ENCODE data around the gene KCND3.
A peak's percentile ranks its signal among the peaks of the same experiment; 100 is the strongest.

Gene KCND3

GRCh38 chr1:111924786-111925185, 64.7 kb downstream of the KCND3 start:
- Histone ChIP-seq H2BK5ac (ENCODE audit: low read length) (no peak overlapping the region), H3K4me2 (ENCODE audit: insufficient read depth, low read length, poor library complexity, severe bottlenecking) (no peak overlapping the region), H3K36me3 (replicated peaks in 1 of 2; ENCODE audit: control insufficient read depth in 2 of 2, insufficient read depth in 2 of 2, low read length in 2 of 2) (no peaks in the 10 kb centered on the region), H2AFZ (ENCODE audit: low read length) (no peak overlapping the region), H3K4ac (ENCODE audit: low read length) (no peak overlapping the region), H4K91ac (ENCODE audit: low read depth, low read length, poor library complexity) (no peak overlapping the region), H2BK15ac (ENCODE audit: low read length) (no peak overlapping the region), H3K79me1 (ENCODE audit: low read depth, low read length) (no peaks in the 10 kb centered on the region), H2AK5ac (ENCODE audit: low read depth, low read length) (no peak overlapping the region), H3K18ac (ENCODE audit: low read length) (no peak overlapping the region), H3K9me3 (replicated peaks in 1 of 2; ENCODE audit: control insufficient read depth in 2 of 2, insufficient read depth in 1 of 2, low read depth in 1 of 2, low read length in 2 of 2) (no peaks in the 10 kb centered on the region), H2BK120ac (ENCODE audit: low read depth, low read length) (no peak overlapping the region), H3K23ac (ENCODE audit: low read depth, low read length, poor library complexity) (no peak overlapping the region), H3K27ac (replicated peaks; ENCODE audit: low read length) (no peak overlapping the region), H3K9ac (ENCODE audit: low read depth, low read length, poor library complexity) (no peak overlapping the region), H3K4me1 (ENCODE audit: control insufficient read depth in 2 of 2, insufficient read depth in 1 of 2, low read depth in 1 of 2, low read length in 2 of 2) (peaks cover 12 to 13% of the 10 kb centered on the region in 2 donors), H3K14ac (ENCODE audit: low read length) (no peak overlapping the region), H4K8ac (ENCODE audit: low read depth, low read length) (no peak overlapping the region), H3K4me3 (ENCODE audit: low read length in 2 of 2) (no peak overlapping the region), H2BK12ac (ENCODE audit: low read length) (no peak overlapping the region), H3K27me3 (ENCODE audit: control insufficient read depth in 3 of 3, insufficient read depth in 3 of 3, low read depth in 1 of 3, low read length in 3 of 3) (peaks cover 0 to 8% (median 0%) of the 10 kb centered on the region in 3 experiments)
- DNase-seq (ENCODE audit: low spot score) = no peak
- WGBS, 2 donors (ENCODE audit: extremely low coverage in 2 of 2, insufficient read length in 2 of 2, insufficient replicate concordance in 1 of 2) = no CpG with 5 or more reads among the region's 2 CpGs

- no peak overlapping the region for H3K27ac ChIP-seq (replicated peaks; ENCODE audit: low read length)
- no peak overlapping the region for H3K14ac ChIP-seq (ENCODE audit: low read length)
- no peaks in the 10 kb centered on the region for H3K9me3 ChIP-seq (replicated peaks in 1 of 2; ENCODE audit: control insufficient read depth in 2 of 2, insufficient read depth in 1 of 2, low read depth in 1 of 2, low read length in 2 of 2)
- H2AK5ac ChIP-seq (ENCODE audit: low read depth, low read length) = no peak overlapping the region
- H3K4me2 ChIP-seq (ENCODE audit: insufficient read depth, low read length, poor library complexity, severe bottlenecking) = no peak overlapping the region
- H3K79me1 ChIP-seq (ENCODE audit: low read depth, low read length) = no peaks in the 10 kb centered on the region
- H3K27me3 ChIP-seq (ENCODE audit: control insufficient read depth in 3 of 3, insufficient read depth in 3 of 3, low read depth in 1 of 3, low read length in 3 of 3) = peaks cover 0 to 8% (median 0%) of the 10 kb centered on the region in 3 experiments
- H3K4me3 ChIP-seq (ENCODE audit: low read length in 2 of 2) = no peak overlapping the region
- no peak overlapping the region for H2BK120ac ChIP-seq (ENCODE audit: low read depth, low read length)
- no peak overlapping the region for H2BK12ac ChIP-seq (ENCODE audit: low read length)
- no peak overlapping the region for H2BK5ac ChIP-seq (ENCODE audit: low read length)
- H3K18ac ChIP-seq (ENCODE audit: low read length) = peak overlapping the region; percentile 22
- no peak overlapping the region for H3K9ac ChIP-seq (ENCODE audit: low read depth, low read length, poor library complexity)
- H4K91ac ChIP-seq (ENCODE audit: low read depth, low read length, poor library complexity) = no peak overlapping the region
- H2AFZ ChIP-seq (ENCODE audit: low read length) = no peak overlapping the region
- H3K36me3 ChIP-seq (replicated peaks in 1 of 2; ENCODE audit: control insufficient read depth in 2 of 2, insufficient read depth in 2 of 2, low read length in 2 of 2) = no peaks in the 10 kb centered on the region
- peaks cover 12 to 15% of the 10 kb centered on the region in 2 donors for H3K4me1 ChIP-seq (ENCODE audit: control insufficient read depth in 2 of 2, insufficient read depth in 1 of 2, low read depth in 1 of 2, low read length in 2 of 2)
- no peak overlapping the region for H4K8ac ChIP-seq (ENCODE audit: low read depth, low read length)
- no peak overlapping the region for H2BK15ac ChIP-seq (ENCODE audit: low read length)
- H3K4ac ChIP-seq (ENCODE audit: low read length) = no peak overlapping the region
- WGBS, 2 donors (ENCODE audit: extremely low coverage in 2 of 2, insufficient read length in 2 of 2, insufficient replicate concordance in 1 of 2) = no CpG with 5 or more reads among the region's 5 CpGs
- peak overlapping the region; percentile 61 for H3K23ac ChIP-seq (ENCODE audit: low read depth, low read length, poor library complexity)
- DNase-seq (ENCODE audit: low spot score) = no peak
Measured at GRCh38 chr1:111923766-111924165, 65.7 kb downstream of the KCND3 start.

GRCh38 chr1:111921948-111922347, 67.5 kb downstream of the KCND3 start:
- Histone ChIP-seq H2AK5ac (ENCODE audit: low read depth, low read length) (no peak overlapping the region), H3K18ac (ENCODE audit: low read length) (no peak overlapping the region), H3K9me3 (replicated peaks in 1 of 2; ENCODE audit: control insufficient read depth in 2 of 2, insufficient read depth in 1 of 2, low read depth in 1 of 2, low read length in 2 of 2) (no peaks in the 10 kb centered on the region), H3K79me1 (ENCODE audit: low read depth, low read length) (no peaks in the 10 kb centered on the region), H3K23ac (ENCODE audit: low read depth, low read length, poor library complexity) (no peak overlapping the region), H4K8ac (ENCODE audit: low read depth, low read length) (no peak overlapping the region), H3K14ac (ENCODE audit: low read length) (no peak overlapping the region), H3K9ac (ENCODE audit: low read depth, low read length, poor library complexity) (no peak overlapping the region), H2BK5ac (ENCODE audit: low read length) (no peak overlapping the region), H3K27me3 (ENCODE audit: control insufficient read depth in 3 of 3, insufficient read depth in 3 of 3, low read depth in 1 of 3, low read length in 3 of 3) (peaks cover 0 to 4% (median 0%) of the 10 kb centered on the region in 3 experiments), H3K4me2 (ENCODE audit: insufficient read depth, low read length, poor library complexity, severe bottlenecking) (no peak overlapping the region), H3K4me3 (ENCODE audit: low read length in 2 of 2) (no peak overlapping the region), H3K4ac (ENCODE audit: low read length) (no peak overlapping the region), H2BK12ac (ENCODE audit: low read length) (no peak overlapping the region), H2BK15ac (ENCODE audit: low read length) (no peak overlapping the region), H4K91ac (ENCODE audit: low read depth, low read length, poor library complexity) (no peak overlapping the region), H3K4me1 (ENCODE audit: control insufficient read depth in 2 of 2, insufficient read depth in 1 of 2, low read depth in 1 of 2, low read length in 2 of 2) (peaks cover 10 to 15% of the 10 kb centered on the region in 2 donors), H3K36me3 (replicated peaks in 1 of 2; ENCODE audit: control insufficient read depth in 2 of 2, insufficient read depth in 2 of 2, low read length in 2 of 2) (no peaks in the 10 kb centered on the region), H2BK120ac (ENCODE audit: low read depth, low read length) (no peak overlapping the region), H2AFZ (ENCODE audit: low read length) (no peak overlapping the region), H3K27ac (replicated peaks; ENCODE audit: low read length) (no peak overlapping the region)
- no CpG with 5 or more reads among the region's 6 CpGs for WGBS, 2 donors (ENCODE audit: extremely low coverage in 2 of 2, insufficient read length in 2 of 2, insufficient replicate concordance in 1 of 2)
- no peak for DNase-seq (ENCODE audit: low spot score)

- WGBS, 2 donors (ENCODE audit: extremely low coverage in 2 of 2, insufficient read length in 2 of 2, insufficient replicate concordance in 1 of 2) = no CpG with 5 or more reads among the region's 11 CpGs
Measured at GRCh38 chr1:111920221-111921024, 69.0 kb downstream of the KCND3 start.

More at GRCh38 chr1:111920221-111921024, 69.0 kb downstream of the KCND3 start:
- Histone ChIP-seq H2BK5ac (ENCODE audit: low read length) (no peak overlapping the region), H2BK120ac (ENCODE audit: low read depth, low read length) (no peak overlapping the region), H4K8ac (ENCODE audit: low read depth, low read length) (no peak overlapping the region), H3K27ac (replicated peaks; ENCODE audit: low read length) (no peak overlapping the region), H3K23ac (ENCODE audit: low read depth, low read length, poor library complexity) (peak overlapping the region; percentile 57), H3K14ac (ENCODE audit: low read length) (peak overlapping the region; percentile 32), H3K4me3 (ENCODE audit: low read length in 2 of 2) (peak overlapping the region in 1 of 2 donors; percentile 20), H3K9ac (ENCODE audit: low read depth, low read length, poor library complexity) (no peak overlapping the region), H3K4ac (ENCODE audit: low read length) (no peak overlapping the region), H3K4me2 (ENCODE audit: insufficient read depth, low read length, poor library complexity, severe bottlenecking) (no peak overlapping the region), H3K9me3 (replicated peaks in 1 of 2; ENCODE audit: control insufficient read depth in 2 of 2, insufficient read depth in 1 of 2, low read depth in 1 of 2, low read length in 2 of 2) (no peaks in the 10 kb centered on the region), H4K91ac (ENCODE audit: low read depth, low read length, poor library complexity) (no peak overlapping the region), H2BK12ac (ENCODE audit: low read length) (no peak overlapping the region), H2AFZ (ENCODE audit: low read length) (peak overlapping the region; percentile 46), H3K27me3 (ENCODE audit: control insufficient read depth in 3 of 3, insufficient read depth in 3 of 3, low read depth in 1 of 3, low read length in 3 of 3) (peaks cover 0 to 4% (median 0%) of the 10 kb centered on the region in 3 experiments), H3K79me1 (ENCODE audit: low read depth, low read length) (no peaks in the 10 kb centered on the region), H3K18ac (ENCODE audit: low read length) (peak overlapping the region; percentile 62), H2BK15ac (ENCODE audit: low read length) (no peak overlapping the region), H3K36me3 (replicated peaks in 1 of 2; ENCODE audit: control insufficient read depth in 2 of 2, insufficient read depth in 2 of 2, low read length in 2 of 2) (no peaks in the 10 kb centered on the region), H2AK5ac (ENCODE audit: low read depth, low read length) (peak overlapping the region; percentile 42), H3K4me1 (ENCODE audit: control insufficient read depth in 2 of 2, insufficient read depth in 1 of 2, low read depth in 1 of 2, low read length in 2 of 2) (peaks cover 10 to 15% of the 10 kb centered on the region in 2 donors)
- DNase-seq (ENCODE audit: low spot score) = no peak

Measured in neuronal stem cell (in vitro differentiated cells).